IPS-NIHi7 (cell line): ENCODE measurements around the gene FREM3.
"Not testable (repeated sequence)": the region's sequence is repeated elsewhere in the genome, so short reads cannot be mapped to it uniquely, and the experiment has no call there.

Experiments
- DNase-seq: peaks from one replicate; pipeline ENCODE4 v3.0.0; 2012; ENCODE audit warnings: mixed read lengths; ENCODE audit errors: extremely low spot score

Gene FREM3

GRCh38 chr4:143585548-143585947 is 114.9 kb downstream of the FREM3 start:
- no peak for DNase-seq

GRCh38 chr4:143581331-143581946 is 119.0 kb downstream of the FREM3 start:
- peak; percentile 33 for DNase-seq

GRCh38 chr4:143575331-143575730 is 125.1 kb downstream of the FREM3 start:
- no peak for DNase-seq

- DNase-seq: no peak
Observed at GRCh38 chr4:143564472-143564871, 136.0 kb downstream of the FREM3 start.

GRCh38 chr4:143559757-143560147 is 140.7 kb downstream of the FREM3 start:
- peak; percentile 34 for DNase-seq

- peak; percentile 92 for DNase-seq
Observed at GRCh38 chr4:143558823-143559756, 141.4 kb downstream of the FREM3 start.

- no peak for DNase-seq
Observed at GRCh38 chr4:143558286-143558685, 142.2 kb downstream of the FREM3 start.

- no peak for DNase-seq
Observed at GRCh38 chr4:143555676-143556075, 144.8 kb downstream of the FREM3 start.

- no peak for DNase-seq
Observed at GRCh38 chr4:143554728-143555597, 145.5 kb downstream of the FREM3 start.

GRCh38 chr4:143549928-143550327 is 150.5 kb downstream of the FREM3 start:
- no peak for DNase-seq

- DNase-seq: no peak
Observed at GRCh38 chr4:143539670-143540023, 160.8 kb downstream of the FREM3 start.

- no peak for DNase-seq
Observed at GRCh38 chr4:143538979-143539669, 161.4 kb downstream of the FREM3 start.

- no peak for DNase-seq
Observed at GRCh38 chr4:143531788-143532491, 168.5 kb downstream of the FREM3 start.

- peak; percentile 9 for DNase-seq
Observed at GRCh38 chr4:143531380-143531779, 169.1 kb downstream of the FREM3 start.

- not testable (repeated sequence) for DNase-seq
Observed at GRCh38 chr4:143528046-143528445, 172.4 kb downstream of the FREM3 start.
